Transverse colon (tissue), 4 donors: Measurements from ENCODE around the gene SLC38A6.

Experiments used
- CTCF ChIP-seq, 5 experiments: fragments of 200-600 bp in 3 of 5; fragments of 450-650 bp in 2 of 5; sonication (generic) in 3 of 5; IDR thresholded peaks; 1 replicate in 2 of 5; 2 replicates in 3 of 5; pipeline ENCODE4 v1.5.1; 2016 to 2017; ENCODE audit warnings: antibody characterized with exemption in 5 of 5, inconsistent platforms in 3 of 5, mild to moderate bottlenecking in 2 of 5, moderate library complexity in 1 of 5
- EP300 ChIP-seq: sonication (generic); formaldehyde crosslinking; IDR thresholded peaks from one replicate; pipeline ENCODE4 v1.6.1; 2017; ENCODE audit warnings: antibody characterized with exemption, low read depth
- POLR2A ChIP-seq: fragments of 450-650 bp; IDR thresholded peaks from one replicate; pipeline ENCODE4 v1.6.1; 2016; ENCODE audit warnings: antibody characterized with exemption, mild to moderate bottlenecking, moderate library complexity
- POLR2AphosphoS5 ChIP-seq, 3 donors: sonication (generic); formaldehyde crosslinking; IDR thresholded peaks; one replicate each; pipeline ENCODE4 v1.6.1; 2016; ENCODE audit warnings: antibody characterized with exemption in 3 of 3

- TF ChIP-seq POLR2A = no peak
- TF ChIP-seq EP300 = no peak
- TF ChIP-seq CTCF (IDR thresholded peaks at IDR 0.05) = no peak
- TF ChIP-seq POLR2AphosphoS5 (IDR thresholded peaks at IDR 0.05) = no peak
Observed at GRCh38 chr14:60999536-60999935, 18.5 kb downstream of the SLC38A6 start.
